ENCODE data around the gene USP40.

DNA sequence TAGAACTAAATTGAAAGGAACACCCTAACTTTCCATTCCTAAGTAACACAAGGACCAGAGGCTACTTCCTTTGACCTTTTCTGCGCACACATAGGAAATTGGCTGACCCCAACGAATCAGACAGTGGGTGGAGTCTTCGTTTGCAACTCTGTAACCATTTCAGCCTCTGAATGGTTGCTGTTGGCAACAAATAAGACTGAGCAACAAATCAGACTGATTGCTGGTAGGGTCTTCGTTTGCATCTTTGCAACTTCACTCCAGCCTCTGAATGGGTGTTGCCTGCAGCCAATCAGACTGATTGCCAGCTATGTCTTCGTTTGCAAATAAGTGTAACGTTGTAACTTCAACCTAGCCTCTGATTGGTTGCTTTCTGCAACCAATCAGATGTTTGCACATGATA, 34.6 kb downstream of the USP40 start:
- TF ChIP-seq EZH2phosphoT487 (IDR thresholded peaks at IDR 0.05; ENCODE audit: unreplicated experiment) (no peak), ZNF114 (CRISPR knock-in tag; IDR thresholded peaks at IDR 0.05) (no peak), POLR2AphosphoS5 (IDR thresholded peaks at IDR 0.05; ENCODE audit: low read depth) (no peak), ZNF331 (CRISPR knock-in tag; IDR thresholded peaks at IDR 0.05; ENCODE audit: low read depth) (no peak), EZH2 (IDR thresholded peaks at IDR 0.05; ENCODE audit: low read depth, unreplicated experiment) (no peak), CREB1 (CRISPR knock-in tag; IDR thresholded peaks at IDR 0.05; ENCODE audit: low read depth) (no peak), JUNB (IDR thresholded peaks at IDR 0.05; ENCODE audit: unreplicated experiment) (no peak), NANOG (IDR thresholded peaks at IDR 0.05; ENCODE audit: borderline replicate concordance) (no peak), STAT1 (IDR thresholded peaks at IDR 0.05; ENCODE audit: unreplicated experiment) (no peak)
- TF ChIP-seq, protein P1, sequence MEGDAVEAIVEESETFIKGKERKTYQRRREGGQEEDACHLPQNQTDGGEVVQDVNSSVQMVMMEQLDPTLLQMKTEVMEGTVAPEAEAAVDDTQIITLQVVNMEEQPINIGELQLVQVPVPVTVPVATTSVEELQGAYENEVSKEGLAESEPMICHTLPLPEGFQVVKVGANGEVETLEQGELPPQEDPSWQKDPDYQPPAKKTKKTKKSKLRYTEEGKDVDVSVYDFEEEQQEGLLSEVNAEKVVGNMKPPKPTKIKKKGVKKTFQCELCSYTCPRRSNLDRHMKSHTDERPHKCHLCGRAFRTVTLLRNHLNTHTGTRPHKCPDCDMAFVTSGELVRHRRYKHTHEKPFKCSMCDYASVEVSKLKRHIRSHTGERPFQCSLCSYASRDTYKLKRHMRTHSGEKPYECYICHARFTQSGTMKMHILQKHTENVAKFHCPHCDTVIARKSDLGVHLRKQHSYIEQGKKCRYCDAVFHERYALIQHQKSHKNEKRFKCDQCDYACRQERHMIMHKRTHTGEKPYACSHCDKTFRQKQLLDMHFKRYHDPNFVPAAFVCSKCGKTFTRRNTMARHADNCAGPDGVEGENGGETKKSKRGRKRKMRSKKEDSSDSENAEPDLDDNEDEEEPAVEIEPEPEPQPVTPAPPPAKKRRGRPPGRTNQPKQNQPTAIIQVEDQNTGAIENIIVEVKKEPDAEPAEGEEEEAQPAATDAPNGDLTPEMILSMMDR (conservative IDR thresholded peaks at IDR 0.05; ENCODE audit: low read depth in 2 of 2) = no peak
- TF ChIP-seq, protein P2, sequence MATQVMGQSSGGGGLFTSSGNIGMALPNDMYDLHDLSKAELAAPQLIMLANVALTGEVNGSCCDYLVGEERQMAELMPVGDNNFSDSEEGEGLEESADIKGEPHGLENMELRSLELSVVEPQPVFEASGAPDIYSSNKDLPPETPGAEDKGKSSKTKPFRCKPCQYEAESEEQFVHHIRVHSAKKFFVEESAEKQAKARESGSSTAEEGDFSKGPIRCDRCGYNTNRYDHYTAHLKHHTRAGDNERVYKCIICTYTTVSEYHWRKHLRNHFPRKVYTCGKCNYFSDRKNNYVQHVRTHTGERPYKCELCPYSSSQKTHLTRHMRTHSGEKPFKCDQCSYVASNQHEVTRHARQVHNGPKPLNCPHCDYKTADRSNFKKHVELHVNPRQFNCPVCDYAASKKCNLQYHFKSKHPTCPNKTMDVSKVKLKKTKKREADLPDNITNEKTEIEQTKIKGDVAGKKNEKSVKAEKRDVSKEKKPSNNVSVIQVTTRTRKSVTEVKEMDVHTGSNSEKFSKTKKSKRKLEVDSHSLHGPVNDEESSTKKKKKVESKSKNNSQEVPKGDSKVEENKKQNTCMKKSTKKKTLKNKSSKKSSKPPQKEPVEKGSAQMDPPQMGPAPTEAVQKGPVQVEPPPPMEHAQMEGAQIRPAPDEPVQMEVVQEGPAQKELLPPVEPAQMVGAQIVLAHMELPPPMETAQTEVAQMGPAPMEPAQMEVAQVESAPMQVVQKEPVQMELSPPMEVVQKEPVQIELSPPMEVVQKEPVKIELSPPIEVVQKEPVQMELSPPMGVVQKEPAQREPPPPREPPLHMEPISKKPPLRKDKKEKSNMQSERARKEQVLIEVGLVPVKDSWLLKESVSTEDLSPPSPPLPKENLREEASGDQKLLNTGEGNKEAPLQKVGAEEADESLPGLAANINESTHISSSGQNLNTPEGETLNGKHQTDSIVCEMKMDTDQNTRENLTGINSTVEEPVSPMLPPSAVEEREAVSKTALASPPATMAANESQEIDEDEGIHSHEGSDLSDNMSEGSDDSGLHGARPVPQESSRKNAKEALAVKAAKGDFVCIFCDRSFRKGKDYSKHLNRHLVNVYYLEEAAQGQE (IDR thresholded peaks at IDR 0.05; ENCODE audit: unreplicated experiment) = no peak
- TF ChIP-seq, protein P3, sequence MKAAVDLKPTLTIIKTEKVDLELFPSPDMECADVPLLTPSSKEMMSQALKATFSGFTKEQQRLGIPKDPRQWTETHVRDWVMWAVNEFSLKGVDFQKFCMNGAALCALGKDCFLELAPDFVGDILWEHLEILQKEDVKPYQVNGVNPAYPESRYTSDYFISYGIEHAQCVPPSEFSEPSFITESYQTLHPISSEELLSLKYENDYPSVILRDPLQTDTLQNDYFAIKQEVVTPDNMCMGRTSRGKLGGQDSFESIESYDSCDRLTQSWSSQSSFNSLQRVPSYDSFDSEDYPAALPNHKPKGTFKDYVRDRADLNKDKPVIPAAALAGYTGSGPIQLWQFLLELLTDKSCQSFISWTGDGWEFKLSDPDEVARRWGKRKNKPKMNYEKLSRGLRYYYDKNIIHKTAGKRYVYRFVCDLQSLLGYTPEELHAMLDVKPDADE (IDR thresholded peaks at IDR 0.05) = no peak
- TF ChIP-seq, protein P4, sequence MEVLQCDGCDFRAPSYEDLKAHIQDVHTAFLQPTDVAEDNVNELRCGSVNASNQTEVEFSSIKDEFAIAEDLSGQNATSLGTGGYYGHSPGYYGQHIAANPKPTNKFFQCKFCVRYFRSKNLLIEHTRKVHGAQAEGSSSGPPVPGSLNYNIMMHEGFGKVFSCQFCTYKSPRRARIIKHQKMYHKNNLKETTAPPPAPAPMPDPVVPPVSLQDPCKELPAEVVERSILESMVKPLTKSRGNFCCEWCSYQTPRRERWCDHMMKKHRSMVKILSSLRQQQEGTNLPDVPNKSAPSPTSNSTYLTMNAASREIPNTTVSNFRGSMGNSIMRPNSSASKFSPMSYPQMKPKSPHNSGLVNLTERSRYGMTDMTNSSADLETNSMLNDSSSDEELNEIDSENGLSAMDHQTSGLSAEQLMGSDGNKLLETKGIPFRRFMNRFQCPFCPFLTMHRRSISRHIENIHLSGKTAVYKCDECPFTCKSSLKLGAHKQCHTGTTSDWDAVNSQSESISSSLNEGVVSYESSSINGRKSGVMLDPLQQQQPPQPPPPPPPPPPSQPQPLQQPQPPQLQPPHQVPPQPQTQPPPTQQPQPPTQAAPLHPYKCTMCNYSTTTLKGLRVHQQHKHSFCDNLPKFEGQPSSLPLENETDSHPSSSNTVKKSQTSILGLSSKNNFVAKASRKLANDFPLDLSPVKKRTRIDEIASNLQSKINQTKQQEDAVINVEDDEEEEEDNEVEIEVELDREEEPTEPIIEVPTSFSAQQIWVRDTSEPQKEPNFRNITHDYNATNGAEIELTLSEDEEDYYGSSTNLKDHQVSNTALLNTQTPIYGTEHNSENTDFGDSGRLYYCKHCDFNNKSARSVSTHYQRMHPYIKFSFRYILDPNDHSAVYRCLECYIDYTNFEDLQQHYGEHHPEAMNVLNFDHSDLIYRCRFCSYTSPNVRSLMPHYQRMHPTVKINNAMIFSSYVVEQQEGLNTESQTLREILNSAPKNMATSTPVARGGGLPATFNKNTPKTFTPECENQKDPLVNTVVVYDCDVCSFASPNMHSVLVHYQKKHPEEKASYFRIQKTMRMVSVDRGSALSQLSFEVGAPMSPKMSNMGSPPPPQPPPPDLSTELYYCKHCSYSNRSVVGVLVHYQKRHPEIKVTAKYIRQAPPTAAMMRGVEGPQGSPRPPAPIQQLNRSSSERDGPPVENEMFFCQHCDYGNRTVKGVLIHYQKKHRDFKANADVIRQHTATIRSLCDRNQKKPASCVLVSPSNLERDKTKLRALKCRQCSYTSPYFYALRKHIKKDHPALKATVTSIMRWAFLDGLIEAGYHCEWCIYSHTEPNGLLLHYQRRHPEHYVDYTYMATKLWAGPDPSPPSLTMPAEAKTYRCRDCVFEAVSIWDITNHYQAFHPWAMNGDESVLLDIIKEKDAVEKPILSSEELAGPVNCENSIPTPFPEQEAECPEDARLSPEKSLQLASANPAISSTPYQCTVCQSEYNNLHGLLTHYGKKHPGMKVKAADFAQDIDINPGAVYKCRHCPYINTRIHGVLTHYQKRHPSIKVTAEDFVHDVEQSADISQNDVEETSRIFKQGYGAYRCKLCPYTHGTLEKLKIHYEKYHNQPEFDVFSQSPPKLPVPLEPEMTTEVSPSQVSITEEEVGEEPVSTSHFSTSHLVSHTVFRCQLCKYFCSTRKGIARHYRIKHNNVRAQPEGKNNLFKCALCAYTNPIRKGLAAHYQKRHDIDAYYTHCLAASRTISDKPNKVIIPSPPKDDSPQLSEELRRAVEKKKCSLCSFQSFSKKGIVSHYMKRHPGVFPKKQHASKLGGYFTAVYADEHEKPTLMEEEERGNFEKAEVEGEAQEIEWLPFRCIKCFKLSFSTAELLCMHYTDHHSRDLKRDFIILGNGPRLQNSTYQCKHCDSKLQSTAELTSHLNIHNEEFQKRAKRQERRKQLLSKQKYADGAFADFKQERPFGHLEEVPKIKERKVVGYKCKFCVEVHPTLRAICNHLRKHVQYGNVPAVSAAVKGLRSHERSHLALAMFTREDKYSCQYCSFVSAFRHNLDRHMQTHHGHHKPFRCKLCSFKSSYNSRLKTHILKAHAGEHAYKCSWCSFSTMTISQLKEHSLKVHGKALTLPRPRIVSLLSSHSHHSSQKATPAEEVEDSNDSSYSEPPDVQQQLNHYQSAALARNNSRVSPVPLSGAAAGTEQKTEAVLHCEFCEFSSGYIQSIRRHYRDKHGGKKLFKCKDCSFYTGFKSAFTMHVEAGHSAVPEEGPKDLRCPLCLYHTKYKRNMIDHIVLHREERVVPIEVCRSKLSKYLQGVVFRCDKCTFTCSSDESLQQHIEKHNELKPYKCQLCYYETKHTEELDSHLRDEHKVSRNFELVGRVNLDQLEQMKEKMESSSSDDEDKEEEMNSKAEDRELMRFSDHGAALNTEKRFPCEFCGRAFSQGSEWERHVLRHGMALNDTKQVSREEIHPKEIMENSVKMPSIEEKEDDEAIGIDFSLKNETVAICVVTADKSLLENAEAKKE (CRISPR knock-in tag; IDR thresholded peaks at IDR 0.05) = no peak

All from GM23338 (cell line).